ENCODE data around the gene LARP1.
"Not testable (repeated sequence)": the region's sequence is repeated elsewhere in the genome, so short reads cannot be mapped to it uniquely, and the experiment has no call there.

The LARP1 gene

GRCh38 chr5:154722097-154722496 is 33.1 kb upstream of the LARP1 start:
- FAIRE-seq, result no peak
- no peak for DNase-seq (ENCODE audit: insufficient read length)
- TF ChIP-seq POLR2AphosphoS5 (IDR thresholded peaks at IDR 0.05; ENCODE audit: low read depth, low read length), result no peak
- no peak for TF ChIP-seq TAF1 (IDR thresholded peaks at IDR 0.05; ENCODE audit: borderline replicate concordance, low read depth, low read length)
- no peak for TF ChIP-seq POLR2A (IDR thresholded peaks at IDR 0.05; ENCODE audit: low read depth, low read length)

- TF ChIP-seq TAF1 (IDR thresholded peaks at IDR 0.05; ENCODE audit: borderline replicate concordance, low read depth, low read length) (no peak), POLR2A (IDR thresholded peaks at IDR 0.05; ENCODE audit: low read depth, low read length) (no peak), POLR2AphosphoS5 (IDR thresholded peaks at IDR 0.05; ENCODE audit: low read depth, low read length) (no peak)
- DNase-seq (ENCODE audit: insufficient read length), result no peak
- no peak for FAIRE-seq
Measured at GRCh38 chr5:154722936-154723335, 32.2 kb upstream of the LARP1 start.

GRCh38 chr5:154723740-154724505 is 31.3 kb upstream of the LARP1 start:
- FAIRE-seq (no peak), DNase-seq (ENCODE audit: insufficient read length) (no peak)
- TF ChIP-seq POLR2AphosphoS5 (IDR thresholded peaks at IDR 0.05; ENCODE audit: low read depth, low read length) (no peak), POLR2A (IDR thresholded peaks at IDR 0.05; ENCODE audit: low read depth, low read length) (no peak), TAF1 (IDR thresholded peaks at IDR 0.05; ENCODE audit: borderline replicate concordance, low read depth, low read length) (no peak)

- no peak for FAIRE-seq
- no peak for DNase-seq (ENCODE audit: insufficient read length)
Measured at GRCh38 chr5:154727361-154727760, 27.8 kb upstream of the LARP1 start.

GRCh38 chr5:154728939-154729588 is 26.1 kb upstream of the LARP1 start:
- DNase-seq (ENCODE audit: insufficient read length), result no peak
- FAIRE-seq, result no peak
- TF ChIP-seq POLR2AphosphoS5 (IDR thresholded peaks at IDR 0.05; ENCODE audit: low read depth, low read length) (no peak), TAF1 (IDR thresholded peaks at IDR 0.05; ENCODE audit: borderline replicate concordance, low read depth, low read length) (no peak), POLR2A (IDR thresholded peaks at IDR 0.05; ENCODE audit: low read depth, low read length) (no peak)

More at GRCh38 chr5:154727361-154727760, 27.8 kb upstream of the LARP1 start:
- no peak for TF ChIP-seq TAF1 (IDR thresholded peaks at IDR 0.05; ENCODE audit: borderline replicate concordance, low read depth, low read length)
- TF ChIP-seq POLR2A (IDR thresholded peaks at IDR 0.05; ENCODE audit: low read depth, low read length), result no peak

- TF ChIP-seq POLR2A (IDR thresholded peaks at IDR 0.05; ENCODE audit: low read depth, low read length) (no peak), POLR2AphosphoS5 (IDR thresholded peaks at IDR 0.05; ENCODE audit: low read depth, low read length) (no peak), TAF1 (IDR thresholded peaks at IDR 0.05; ENCODE audit: borderline replicate concordance, low read depth, low read length) (no peak)
- no peak for DNase-seq (ENCODE audit: insufficient read length)
- FAIRE-seq, result no peak
Measured at GRCh38 chr5:154729613-154730012, 25.6 kb upstream of the LARP1 start.

GRCh38 chr5:154730761-154731160 is 24.4 kb upstream of the LARP1 start:
- not testable (repeated sequence) for FAIRE-seq; DNase-seq (ENCODE audit: insufficient read length)

GRCh38 chr5:154732212-154732611 is 23.0 kb upstream of the LARP1 start:
- no peak for TF ChIP-seq POLR2AphosphoS5 (IDR thresholded peaks at IDR 0.05; ENCODE audit: low read depth, low read length)
- no peak for TF ChIP-seq POLR2A (IDR thresholded peaks at IDR 0.05; ENCODE audit: low read depth, low read length)
- no peak for TF ChIP-seq TAF1 (IDR thresholded peaks at IDR 0.05; ENCODE audit: borderline replicate concordance, low read depth, low read length)
- FAIRE-seq, result no peak
- no peak for DNase-seq (ENCODE audit: insufficient read length)

- DNase-seq (ENCODE audit: insufficient read length), result no peak
- TF ChIP-seq POLR2A (IDR thresholded peaks at IDR 0.05; ENCODE audit: low read depth, low read length) (no peak), TAF1 (IDR thresholded peaks at IDR 0.05; ENCODE audit: borderline replicate concordance, low read depth, low read length) (no peak), POLR2AphosphoS5 (IDR thresholded peaks at IDR 0.05; ENCODE audit: low read depth, low read length) (no peak)
- FAIRE-seq, result no peak
Measured at GRCh38 chr5:154734370-154735248, 20.6 kb upstream of the LARP1 start.

GRCh38 chr5:154735362-154735761 is 19.8 kb upstream of the LARP1 start:
- DNase-seq (ENCODE audit: insufficient read length); FAIRE-seq: not testable (repeated sequence)

- not testable (repeated sequence) for FAIRE-seq; DNase-seq (ENCODE audit: insufficient read length)
Measured at GRCh38 chr5:154736372-154736771, 18.8 kb upstream of the LARP1 start.
